IMR-90 (cell line): ENCODE data around the gene KRTAP12-1. TPM values are rescaled to one million over a fixed set of nuclear protein-coding genes. Genes with fewer than 3 reads are reported as not detected.

Source experiments
- ATAC-seq: fragments of 200-7000 bp; cut with Tn5 transposase; 2 replicates; pipeline ENCODE4 v1.9.1; 2020; ENCODE audit warnings: low read depth, mild to moderate bottlenecking, moderate library complexity
- BruUV-seq: library from RNA; stranded (reverse); fragments of 400-500 nt; replicated peaks from 2 replicates; lab custom pipeline; 2021; lab: Mats Ljungman, UMichigan
- CTCF ChIA-PET: fragments of 300-600 bp; formaldehyde crosslinking; extraction: SDS; loops from one replicate; lab custom pipeline; 2021; ENCODE audit warnings: antibody characterized with exemption; lab: Yijun Ruan, JAX
- POLR2A ChIA-PET: fragments of 300-600 bp; sonication (Branson Sonifier 250); formaldehyde crosslinking; loops from one replicate; lab custom pipeline; 2022; ENCODE audit warnings: antibody characterized with exemption; ENCODE audit not compliant: unreplicated experiment; lab: Charles Lee
- DNase-seq: peaks from one replicate; pipeline ENCODE4 v3.0.0; 2013
- H2AFZ ChIP-seq: replicated peaks from 2 replicates; pipeline ENCODE3; 2013; ENCODE audit warnings: low read length, mild to moderate bottlenecking; ENCODE audit not compliant: poor library complexity
- H2AK5ac ChIP-seq: 2 replicates; pipeline ENCODE4 v1.6.1; 2013; ENCODE audit warnings: low read depth, low read length, inconsistent platforms
- H2AK9ac ChIP-seq: replicated peaks from 2 replicates; pipeline ENCODE3; 2013; ENCODE audit warnings: mild to moderate bottlenecking, low read depth, low read length, moderate library complexity; ENCODE audit not compliant: poor library complexity
- H2BK120ac ChIP-seq: 2 replicates; pipeline ENCODE4 v1.6.1; 2013; ENCODE audit warnings: low read depth, low read length, inconsistent platforms
- H2BK15ac ChIP-seq: 3 replicates; pipeline ENCODE4 v1.6.1; 2013; ENCODE audit warnings: low read depth, low read length, inconsistent platforms
- H2BK20ac ChIP-seq: 2 replicates; pipeline ENCODE4 v1.6.1; 2013; ENCODE audit warnings: low read depth, mild to moderate bottlenecking, inconsistent platforms, low read length, moderate library complexity
- H2BK5ac ChIP-seq: 2 replicates; pipeline ENCODE4 v1.6.1; 2013; ENCODE audit warnings: mild to moderate bottlenecking, low read depth, low read length, inconsistent platforms; ENCODE audit not compliant: poor library complexity, severe bottlenecking
- H3K14ac ChIP-seq: replicated peaks from 2 replicates; pipeline ENCODE4 v1.6.1; 2013; ENCODE audit warnings: low read depth, low read length, inconsistent platforms
- H3K18ac ChIP-seq: 2 replicates; pipeline ENCODE4 v1.6.1; 2013; ENCODE audit warnings: low read depth, low read length, control low read depth
- H3K23ac ChIP-seq: 2 replicates; pipeline ENCODE4 v1.6.1; 2013; ENCODE audit warnings: low read depth, low read length, inconsistent platforms
- H3K27ac ChIP-seq: 2 replicates; pipeline ENCODE4 v1.5.1; 2013; ENCODE audit warnings: mild to moderate bottlenecking, control low read depth, low read length; ENCODE audit not compliant: insufficient read depth
- H3K27me3 ChIP-seq: 2 replicates; pipeline ENCODE4 v1.6.1; 2013; ENCODE audit warnings: low read length; ENCODE audit not compliant: control insufficient read depth, insufficient read depth
- H3K36me3 ChIP-seq: 2 replicates; pipeline ENCODE4 v1.6.1; 2013; ENCODE audit warnings: low read length, mixed read lengths; ENCODE audit not compliant: control insufficient read depth, insufficient read depth
- H3K4ac ChIP-seq: 2 replicates; pipeline ENCODE4 v1.6.1; 2013; ENCODE audit warnings: low read depth, low read length, inconsistent platforms
- H3K4me1 ChIP-seq: 2 replicates; pipeline ENCODE4 v1.6.1; 2013; ENCODE audit warnings: low read length, mixed read lengths; ENCODE audit not compliant: control insufficient read depth, insufficient read depth
- H3K4me2 ChIP-seq: 2 replicates; pipeline ENCODE4 v1.6.1; 2013; ENCODE audit warnings: low read depth, mild to moderate bottlenecking, control low read depth, low read length, moderate library complexity
- H3K4me3 ChIP-seq: 2 replicates; pipeline ENCODE4 v1.5.1; 2013; ENCODE audit warnings: low read depth, mild to moderate bottlenecking, control low read depth, low read length, moderate library complexity; ENCODE audit not compliant: insufficient read depth
- H3K56ac ChIP-seq: 2 replicates; pipeline ENCODE4 v1.6.1; 2013; ENCODE audit warnings: low read length, inconsistent platforms; ENCODE audit not compliant: insufficient read depth; ENCODE audit errors: extremely low read depth
- H3K79me1 ChIP-seq, 2 experiments: 2 replicates each; pipeline ENCODE4 v1.6.1; 2013; ENCODE audit warnings: low read length in 2 of 2, inconsistent platforms in 1 of 2, low read depth in 1 of 2
- H3K9ac ChIP-seq: 2 replicates; pipeline ENCODE4 v1.6.1; 2013; ENCODE audit warnings: low read depth, low read length, control low read depth
- H3K9me1 ChIP-seq: 2 replicates; pipeline ENCODE4 v1.6.1; 2013; ENCODE audit warnings: low read length, inconsistent platforms; ENCODE audit not compliant: insufficient read depth
- H3K9me3 ChIP-seq: 2 replicates; pipeline ENCODE4 v1.6.1; 2013; ENCODE audit warnings: low read length; ENCODE audit not compliant: control insufficient read depth, insufficient read depth
- H4K20me1 ChIP-seq: 2 replicates; pipeline ENCODE4 v1.6.1; 2013; ENCODE audit warnings: low read length, inconsistent platforms; ENCODE audit not compliant: insufficient read depth
- H4K5ac ChIP-seq: 2 replicates; pipeline ENCODE4 v1.6.1; 2013; ENCODE audit warnings: mild to moderate bottlenecking, low read depth, low read length, control low read depth
- H4K8ac ChIP-seq, 2 experiments: 2 replicates each; pipeline ENCODE4 v1.6.1; 2013; ENCODE audit warnings: low read depth in 2 of 2, low read length in 2 of 2, control low read depth in 1 of 2, inconsistent platforms in 1 of 2
- H4K91ac ChIP-seq: 2 replicates; pipeline ENCODE4 v1.6.1; 2013; ENCODE audit warnings: low read depth, low read length, inconsistent platforms; ENCODE audit not compliant: insufficient read depth
- BHLHE40 ChIP-seq: fragments of 150-350 bp; IDR thresholded peaks from 2 replicates; pipeline ENCODE4 v1.6.1; 2016; ENCODE audit warnings: mild to moderate bottlenecking, low read depth, low read length
- MAFK ChIP-seq: IDR thresholded peaks from 2 replicates; pipeline ENCODE4 v1.6.1; 2012; ENCODE audit warnings: low read depth, low read length, improper control_type of control experiment
- MXI1 ChIP-seq: IDR thresholded peaks from 2 replicates; pipeline ENCODE4 v1.6.1; 2012; ENCODE audit warnings: low read depth, mild to moderate bottlenecking, low read length, moderate library complexity, borderline replicate concordance
- RCOR1 ChIP-seq: IDR thresholded peaks from 2 replicates; pipeline ENCODE4 v1.6.1; 2012; ENCODE audit warnings: mild to moderate bottlenecking, low read length, improper control_type of control experiment; ENCODE audit not compliant: insufficient replicate concordance
- RFX5 ChIP-seq: IDR thresholded peaks from 2 replicates; pipeline ENCODE4 v1.8.0; 2012; ENCODE audit warnings: low read depth, mild to moderate bottlenecking, low read length, moderate library complexity
- WGBS, 2 experiments: methylation state at CpG; one replicate each; pipeline versions ENCODE4 v1.1.5 to v1.1.7; 2013; ENCODE audit warnings: missing lambda C conversion rate in 2 of 2; ENCODE audit not compliant: insufficient read length in 1 of 2; ENCODE audit errors: extremely low coverage in 2 of 2; 5-methylcytosine and 5-hydroxymethylcytosine counted together
- dilution Hi-C: fragments of 300-500 bp; cut with HindIII; formaldehyde crosslinking; loops from one replicate; pipeline ENCODE4 v1.14.3; 2018; ENCODE audit warnings: low sequenced_read_pairs; ENCODE audit not compliant: unreplicated experiment
- in situ Hi-C: fragments of 300-500 bp; cut with MboI; formaldehyde crosslinking; loops from 3 replicates; pipeline ENCODE4 v1.14.3; 2019; ENCODE audit warnings: low sequenced_read_pairs, inconsistent platforms, mixed read lengths
- intact Hi-C: fragments of 100-400 bp; cut with micrococcal nuclease; formaldehyde crosslinking; loops from 2 replicates; pipeline ENCODE4 v1.10.0; 2022
- polyA plus RNA-seq, 3 experiments: library from polyadenylated mRNA; depleted of rRNA; stranded (reverse); fragments of >200 nt; gene quantifications; 2 replicates each; pipeline ENCODE4 v1.2.3, GENCODE V29; 2012; ENCODE audit warnings: low replicate concordance in 1 of 3
- total RNA-seq: library from RNA; depleted of rRNA; stranded (reverse); fragments of >200 nt; gene quantifications from 2 replicates; pipeline ENCODE4 v1.2.3, GENCODE V29; 2012

KRTAP12-1 gene
- total and polyA plus RNA-seq, 2 of the 4 experiments (the other 2 are of a cell fraction) = not detected

GRCh38 chr21:44637018-44637850, 44.7 kb downstream of the KRTAP12-1 start, which contains the start of gene KRTAP10-10:
Gene KRTAP10-10 (plus strand): TSS chr21:44637356. CDS start chr21:44637418, 62 bp downstream.
- H2AK9ac ChIP-seq = no peak within 1 kb of the TSS
- no peak within 1 kb of the TSS for H3K4me2 ChIP-seq
- H3K36me3 ChIP-seq = no peaks in the 10 kb centered on the region
- no peak within 1 kb of the TSS for H2BK15ac ChIP-seq
- H4K5ac ChIP-seq = no peak within 1 kb of the TSS
- DNase-seq = no peak
- no peak within 1 kb of the TSS for H3K4me3 ChIP-seq
- no peak within 1 kb of the TSS for H3K23ac ChIP-seq
- H3K9me3 ChIP-seq = 0 out of 2 replicates have a peak, but pooled peaks cover 5% of the 10 kb centered on the region
- CTCF ChIA-PET = no interaction called here
- H4K8ac ChIP-seq = no peak within 1 kb of the TSS
- H4K20me1 ChIP-seq = no peaks in the 10 kb centered on the region
- no peak for ATAC-seq
- BruUV-seq = no TSS peak
- TF ChIP-seq MXI1 (no peak), BHLHE40 (no peak), RCOR1 (no peak), RFX5 (no peak), MAFK (no peak)
- H3K27ac ChIP-seq = no peak within 1 kb of the TSS
- no peak within 1 kb of the TSS for H2BK120ac ChIP-seq
- H3K4me1 ChIP-seq = no peaks in the 10 kb centered on the region
- H2BK20ac ChIP-seq = no peak within 1 kb of the TSS
- H3K9me1 ChIP-seq = no peaks in the 10 kb centered on the region
- H3K18ac ChIP-seq = no peak within 1 kb of the TSS
- peak within 1 kb of the TSS; percentile 32 for H2AFZ ChIP-seq
- H2AK5ac ChIP-seq = no peak within 1 kb of the TSS
- intact Hi-C loops = no loop called here
- no peak within 1 kb of the TSS for H3K9ac ChIP-seq
- dilution Hi-C loops = no loop called here
- no peak within 1 kb of the TSS for H4K91ac ChIP-seq
- 30% methylated on average over 2 of the region's 21 CpGs; no CpG with 5 or more reads in 1 of the 2 experiments for WGBS, 2 experiments
- H3K56ac ChIP-seq = no peak within 1 kb of the TSS
- no peak within 1 kb of the TSS for H2BK5ac ChIP-seq
- no peaks in the 10 kb centered on the region for H3K79me1 ChIP-seq
- POLR2A ChIA-PET = no interaction called here
- H3K4ac ChIP-seq = no peak within 1 kb of the TSS
- in situ Hi-C loops = no loop called here
- H3K14ac ChIP-seq = no peak within 1 kb of the TSS
- no peaks in the 10 kb centered on the region; the same call in 1 of the 2 replicates for H3K27me3 ChIP-seq
